ENCODE data around the gene ICAM5.

The ICAM5 gene

DNA sequence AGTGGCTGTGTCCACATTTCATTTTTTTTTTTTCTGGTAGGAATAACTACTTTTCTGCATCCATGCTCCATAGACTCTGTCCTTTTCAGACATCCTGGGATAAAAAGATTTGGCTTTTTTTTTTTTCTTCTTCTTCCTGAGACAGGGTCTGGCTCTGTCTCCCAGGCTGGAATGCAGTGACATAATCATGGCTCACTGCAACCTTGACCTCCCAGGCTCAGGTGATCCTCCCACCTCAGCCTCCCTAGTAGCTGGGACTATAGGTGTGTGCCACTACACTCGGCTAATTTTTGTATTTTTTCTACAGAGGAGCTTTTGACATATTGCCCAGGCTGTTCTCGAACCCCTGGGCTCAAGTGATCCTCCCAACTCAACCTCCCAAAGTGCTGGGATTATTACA lies 53.7 kb downstream of the ICAM5 start:
- Histone ChIP-seq H3K4me3 (ENCODE audit: low read depth, low read length) (no peak overlapping the region), H3K79me2 (no peaks in the 10 kb centered on the region), H2AFZ (no peak overlapping the region), H3K4me2 (ENCODE audit: low read length) (no peak overlapping the region), H3K27ac (no peak overlapping the region), H3K9ac (no peak overlapping the region), H3K4me1 (no peaks in the 10 kb centered on the region), H3K9me3 (ENCODE audit: control insufficient read depth, low read length) (no peaks in the 10 kb centered on the region), H3K36me3 (ENCODE audit: control insufficient read depth, insufficient read depth, low read length) (no peaks in the 10 kb centered on the region), H3K27me3 (ENCODE audit: control insufficient read depth, insufficient read depth, low read length) (no peaks in the 10 kb centered on the region)
- no peak for TF ChIP-seq CTCF (IDR thresholded peaks at IDR 0.05)

- no peaks in the 10 kb centered on the region for H3K36me3 ChIP-seq (ENCODE audit: control insufficient read depth, insufficient read depth, low read length)
- H3K27me3 ChIP-seq (ENCODE audit: control insufficient read depth, insufficient read depth, low read length), result no peaks in the 10 kb centered on the region
- no peaks in the 10 kb centered on the region for H3K79me2 ChIP-seq
- no peak overlapping the region for H2AFZ ChIP-seq
- no peaks in the 10 kb centered on the region for H3K4me1 ChIP-seq
- TF ChIP-seq CTCF (IDR thresholded peaks at IDR 0.05), result no peak
- no peak overlapping the region for H3K4me2 ChIP-seq (ENCODE audit: low read length)
- no peak overlapping the region for H3K9ac ChIP-seq
- no peak overlapping the region for H3K27ac ChIP-seq
- no peaks in the 10 kb centered on the region for H3K9me3 ChIP-seq (ENCODE audit: control insufficient read depth, low read length)
- H3K4me3 ChIP-seq (ENCODE audit: low read depth, low read length), result no peak overlapping the region
Observed at GRCh38 chr19:10344780-10345179, 55.0 kb downstream of the ICAM5 start.
